ENCODE data around the gene CHD6.

CHD6 gene

DNA sequence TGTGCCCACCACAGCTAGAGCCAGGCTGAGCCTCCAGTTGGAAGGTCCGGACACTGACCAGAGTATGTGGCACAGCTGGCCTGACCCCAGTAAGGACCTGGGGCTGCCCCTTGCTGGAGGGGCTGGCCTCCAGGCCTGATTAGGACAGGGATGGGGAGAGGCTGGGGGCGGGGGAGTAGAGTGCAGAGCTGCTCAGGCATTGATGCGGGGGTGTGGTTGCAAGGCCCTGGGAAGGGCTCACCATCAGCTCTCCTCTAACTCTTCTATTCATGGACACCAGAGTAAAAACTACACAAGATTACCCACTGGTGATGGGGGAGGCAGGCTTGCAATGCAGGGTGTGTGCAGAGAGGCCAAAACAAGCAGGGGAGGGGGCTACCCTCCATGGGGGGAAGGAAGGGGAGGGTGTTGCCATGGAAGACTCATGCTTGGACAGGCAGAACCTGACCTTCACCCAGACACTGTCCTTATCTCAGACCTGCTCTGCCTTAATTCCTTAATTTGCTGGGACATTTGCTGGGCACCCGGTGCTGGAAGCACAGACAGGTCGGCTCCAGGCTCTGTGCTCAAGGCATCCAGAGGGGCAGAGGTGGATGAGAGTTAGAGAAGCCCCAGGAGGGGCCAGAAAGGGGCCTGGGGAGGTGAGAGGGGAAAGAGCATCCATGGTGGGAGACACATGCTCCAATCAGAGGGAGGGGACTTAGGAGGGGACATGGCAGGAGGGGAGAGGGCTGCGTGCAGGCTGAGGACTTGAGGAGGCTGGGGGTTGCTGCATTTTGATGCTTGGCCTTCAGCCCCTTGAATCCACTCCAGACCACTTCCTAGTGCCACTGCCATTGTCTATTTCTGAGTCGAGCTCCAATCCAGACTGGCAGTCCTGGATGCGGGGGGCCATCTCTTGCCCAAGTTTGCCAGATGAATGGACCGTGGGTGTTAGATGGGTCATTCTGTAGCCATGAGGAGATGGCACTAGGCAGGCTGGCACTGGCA, 244.0 kb downstream of the CHD6 start:
- FAIRE-seq: no peak
- no peak for DNase-seq (ENCODE audit: insufficient read length, low spot score)

GRCh38 chr20:41373251-41373783, 244.9 kb downstream of the CHD6 start:
- FAIRE-seq (peak; percentile 42), DNase-seq (ENCODE audit: insufficient read length, low spot score) (no peak)

DNA sequence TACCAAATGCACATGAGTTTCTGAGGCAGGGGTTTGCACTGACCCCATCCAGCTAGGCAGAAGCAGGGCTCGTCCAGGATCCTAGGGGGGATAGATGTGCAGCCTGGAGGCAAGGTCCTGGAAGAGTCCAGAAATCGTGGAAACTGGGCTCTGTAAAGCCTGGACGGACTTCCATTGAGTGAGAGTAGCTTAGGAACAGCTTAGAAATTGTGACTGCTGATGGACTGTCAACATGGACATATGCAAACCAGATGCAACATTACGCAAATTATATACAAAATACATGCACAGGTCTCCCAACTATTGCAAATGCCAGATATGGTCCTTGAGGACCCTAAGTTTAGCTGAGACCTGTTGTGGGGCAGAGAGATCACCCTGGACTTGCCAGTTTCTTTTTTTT, 246.8 kb downstream of the CHD6 start:
- DNase-seq (ENCODE audit: insufficient read length, low spot score): no peak
- no peak for FAIRE-seq

DNA sequence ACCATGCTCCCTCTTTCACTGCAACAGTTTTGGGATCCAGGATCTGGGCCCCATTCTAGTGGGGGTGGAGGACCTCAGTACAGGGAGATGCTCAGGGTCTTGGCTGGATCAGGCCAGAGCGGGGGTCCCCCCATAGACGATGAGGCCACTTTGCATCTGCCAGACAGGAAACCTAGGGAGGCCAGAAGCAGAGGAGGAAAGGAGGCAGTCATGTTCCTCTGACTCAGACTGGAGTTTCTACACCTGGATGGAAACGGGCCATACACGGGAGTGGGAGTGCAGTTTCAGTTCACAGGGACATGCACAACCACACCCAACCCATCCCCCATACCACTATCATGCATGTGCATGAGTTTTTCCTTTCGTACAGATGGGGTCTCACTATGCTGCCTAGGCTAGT, 248.0 kb downstream of the CHD6 start:
- DNase-seq (ENCODE audit: insufficient read length, low spot score): no peak
- FAIRE-seq: peak; percentile 58

- DNase-seq (ENCODE audit: insufficient read length, low spot score): no peak
- peak; percentile 58 for FAIRE-seq
These were observed 248.5 kb downstream of the CHD6 start for GRCh38 chr20:41369673-41370072.

DNA sequence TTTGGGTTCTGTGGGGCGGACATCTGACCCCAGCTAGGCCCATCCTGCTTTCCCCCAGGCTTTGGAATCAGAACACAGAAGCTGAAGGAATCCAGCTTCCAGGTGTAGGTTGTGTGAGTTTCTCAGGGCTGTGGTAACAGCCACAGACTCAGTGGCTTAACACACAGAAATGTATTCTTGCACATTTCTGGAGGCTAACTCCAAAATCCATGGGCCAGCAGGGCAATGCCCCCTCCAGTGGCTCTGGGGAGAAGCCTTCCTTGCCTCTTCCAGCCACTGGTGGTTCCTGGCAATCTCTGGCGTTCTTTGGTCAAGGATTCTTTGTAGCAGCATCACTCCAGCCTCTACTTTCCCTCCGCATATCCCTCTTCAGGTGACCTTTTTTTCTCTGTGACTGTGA, 250.2 kb downstream of the CHD6 start:
- FAIRE-seq (no peak), DNase-seq (ENCODE audit: insufficient read length, low spot score) (no peak)

DNA sequence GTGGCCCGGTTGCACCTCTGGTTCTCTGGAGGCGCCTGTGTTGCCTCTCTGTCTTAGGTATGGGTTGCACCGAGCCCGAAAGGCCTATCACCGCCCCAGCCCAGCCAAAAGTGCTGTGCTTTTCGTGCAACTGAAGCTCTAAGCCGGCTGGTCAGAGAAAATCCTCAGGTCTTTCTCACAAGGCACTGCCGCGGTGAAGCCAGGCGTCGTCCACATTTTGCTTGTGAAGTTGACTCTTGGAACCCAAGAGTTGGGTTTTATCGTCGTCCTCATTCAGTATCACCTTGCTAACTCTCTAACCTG, 250.8 kb downstream of the CHD6 start:
- no peak for DNase-seq (ENCODE audit: insufficient read length, low spot score)
- no peak for FAIRE-seq

GRCh38 chr20:41366546-41367392, 251.4 kb downstream of the CHD6 start, which contains the start of gene EMILIN3:
EMILIN3 (minus strand) TSS chr20:41366818; CDS start chr20:41366634, 184 bp downstream.
- DNase-seq (ENCODE audit: insufficient read length, low spot score) (no peak), FAIRE-seq (peak; percentile 68)

- FAIRE-seq (no peak), DNase-seq (ENCODE audit: insufficient read length, low spot score) (no peak)
These were observed 252.2 kb downstream of the CHD6 start for GRCh38 chr20:41365777-41366545.

GRCh38 chr20:41364967-41365765, 253.0 kb downstream of the CHD6 start:
- FAIRE-seq: peak; percentile 57
- no peak for DNase-seq (ENCODE audit: insufficient read length, low spot score)

DNA sequence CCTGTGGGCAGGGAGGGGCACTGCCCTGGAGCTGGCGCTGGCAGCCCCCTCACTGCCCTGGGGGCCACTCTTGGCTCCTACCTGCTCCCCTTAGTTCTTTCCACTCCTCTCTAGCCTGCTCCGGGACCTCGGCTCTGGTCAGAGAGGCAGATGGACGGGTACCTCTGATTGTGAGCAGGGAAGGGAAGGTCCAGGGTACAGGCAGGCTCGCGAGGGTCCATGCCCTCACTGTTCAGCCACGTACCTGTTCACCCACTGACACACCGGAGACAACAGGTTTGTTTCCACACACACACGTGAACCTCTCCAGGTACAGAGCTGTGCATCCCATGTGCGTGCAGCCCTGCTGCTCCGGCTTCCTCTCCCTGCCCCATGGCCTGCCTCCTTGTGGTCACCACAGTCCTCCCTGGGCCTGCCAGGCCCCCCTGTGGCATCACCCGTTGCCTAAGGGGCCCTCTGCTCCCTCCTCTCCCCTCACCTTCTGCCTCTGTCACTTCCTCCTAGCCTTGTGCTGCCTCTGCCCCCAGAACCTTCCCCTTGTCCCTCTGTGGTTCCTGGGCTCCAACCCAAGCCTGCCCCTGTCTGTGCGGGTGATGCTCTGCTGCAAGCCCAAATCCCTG, 253.8 kb downstream of the CHD6 start:
- DNase-seq (ENCODE audit: insufficient read length, low spot score) (no peak), FAIRE-seq (peak; percentile 92)

DNA sequence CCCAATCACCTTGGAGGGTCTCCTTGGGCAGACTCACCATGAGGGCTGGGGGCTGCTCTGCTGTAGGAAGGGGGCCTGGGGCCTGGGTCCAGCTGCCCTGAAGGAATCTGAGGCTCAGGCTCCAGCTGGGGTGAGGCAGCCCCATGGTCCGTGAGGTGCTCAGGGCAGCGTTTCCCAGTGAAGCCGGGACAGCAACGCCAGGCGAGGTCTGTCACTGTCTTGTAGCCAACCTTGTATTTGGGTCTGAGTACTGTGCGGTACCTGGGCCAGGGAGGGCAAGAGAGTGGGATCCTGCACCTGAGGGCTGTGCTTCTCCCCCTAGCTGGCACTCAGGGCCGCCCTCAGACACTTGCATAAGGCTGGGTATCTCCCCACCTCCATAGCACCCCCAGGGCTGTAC, 254.6 kb downstream of the CHD6 start:
- FAIRE-seq: peak; percentile 23
- DNase-seq (ENCODE audit: insufficient read length, low spot score): no peak

GRCh38 chr20:41362748-41363140, 255.4 kb downstream of the CHD6 start:
- DNase-seq (ENCODE audit: insufficient read length, low spot score): no peak
- FAIRE-seq: peak; percentile 72

DNA sequence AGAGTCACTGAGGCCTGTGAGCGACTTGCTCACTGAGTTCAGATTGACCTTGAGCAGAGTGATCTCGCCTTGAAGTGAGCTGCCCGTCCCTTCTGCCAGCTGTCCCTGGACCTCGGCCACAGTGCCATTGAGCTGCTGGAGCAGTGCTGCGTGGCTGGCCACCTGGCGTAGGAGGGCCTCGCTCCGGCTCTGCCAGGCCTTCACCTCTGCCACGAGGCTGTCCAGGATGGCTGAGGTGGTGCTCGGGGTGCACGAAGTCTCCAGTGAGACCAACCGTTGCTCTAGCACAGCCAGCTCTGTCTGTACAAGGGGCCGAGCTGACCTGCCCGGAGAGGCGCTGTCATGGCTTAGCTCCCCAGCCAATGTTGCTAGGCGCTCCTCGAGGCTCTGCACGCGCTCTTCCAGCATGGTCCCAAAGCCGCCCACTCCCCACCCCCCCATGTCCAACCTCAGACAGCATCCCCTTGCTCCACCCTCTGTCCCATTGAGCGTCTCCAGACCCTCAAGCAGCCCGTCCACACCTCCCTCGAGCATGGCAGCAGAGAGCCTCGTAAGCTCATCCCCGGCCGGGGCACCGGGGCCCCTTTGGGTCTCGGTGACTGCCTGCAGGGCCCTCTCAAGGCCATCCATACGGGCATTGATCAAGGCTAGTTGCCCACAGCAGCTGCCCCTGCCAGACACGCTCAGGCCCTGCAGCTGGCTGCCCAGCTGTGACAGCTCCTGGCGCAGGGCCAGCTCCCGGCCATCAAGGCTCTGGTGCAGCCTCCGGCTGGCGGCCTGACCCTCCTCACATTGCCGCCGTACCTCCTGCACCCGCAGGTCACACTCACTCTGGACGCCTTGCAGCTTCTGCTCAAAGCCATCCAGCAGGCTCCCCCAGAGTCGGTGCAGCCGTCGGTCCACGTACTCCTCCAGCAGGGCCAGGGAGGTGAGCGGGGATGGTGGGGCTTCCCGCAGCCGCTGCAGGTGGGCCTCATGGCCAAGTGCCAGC, 256.1 kb downstream of the CHD6 start:
- DNase-seq (ENCODE audit: insufficient read length, low spot score) (no peak), FAIRE-seq (peak; percentile 69)

DNA sequence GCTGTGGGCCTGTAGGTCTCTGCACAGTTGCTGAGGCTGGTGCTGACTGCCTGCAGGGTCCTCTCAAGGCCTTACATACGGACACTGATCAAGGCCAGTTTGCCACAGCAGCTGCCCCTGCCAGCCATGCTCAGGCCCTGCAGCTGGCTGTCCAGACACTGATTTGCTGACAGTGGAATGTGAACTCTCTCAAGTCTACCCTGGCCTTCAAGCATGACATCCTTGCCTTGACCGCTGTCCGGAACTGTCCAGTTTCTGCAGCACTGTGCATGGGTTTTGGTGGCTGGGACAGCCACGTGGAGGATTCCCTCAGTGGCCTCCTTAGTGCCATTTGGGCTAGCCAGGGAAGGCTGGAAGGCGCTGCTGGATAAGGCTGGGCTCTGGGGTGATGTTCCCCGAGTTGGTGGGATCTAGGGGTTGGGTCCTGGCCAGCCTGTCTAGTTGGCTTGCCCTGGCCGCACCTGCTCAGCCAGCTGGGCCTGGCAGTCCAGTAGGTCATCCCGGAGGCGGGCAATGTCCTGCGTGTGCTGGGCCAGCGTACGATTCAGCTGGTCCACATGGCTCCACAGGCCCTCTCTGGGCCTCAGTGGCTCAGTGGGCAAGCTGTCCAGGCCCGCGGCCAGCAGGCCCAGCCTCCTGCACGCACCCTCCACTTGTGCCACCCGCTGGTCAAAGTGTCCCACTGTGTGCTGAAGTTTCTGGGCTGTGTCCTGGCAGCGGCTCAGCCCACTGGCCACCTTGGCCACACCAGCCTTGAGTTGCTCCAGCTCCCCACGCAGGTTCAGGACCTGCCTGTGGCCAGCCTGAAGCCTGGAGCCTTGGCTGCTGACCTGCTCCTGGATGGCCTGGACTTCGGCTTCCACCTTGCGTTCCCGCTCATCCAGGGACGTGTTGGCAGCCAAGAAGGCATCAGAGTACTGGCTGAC, 257.1 kb downstream of the CHD6 start:
- DNase-seq (ENCODE audit: insufficient read length, low spot score) (no peak), FAIRE-seq (peak; percentile 81)

DNA sequence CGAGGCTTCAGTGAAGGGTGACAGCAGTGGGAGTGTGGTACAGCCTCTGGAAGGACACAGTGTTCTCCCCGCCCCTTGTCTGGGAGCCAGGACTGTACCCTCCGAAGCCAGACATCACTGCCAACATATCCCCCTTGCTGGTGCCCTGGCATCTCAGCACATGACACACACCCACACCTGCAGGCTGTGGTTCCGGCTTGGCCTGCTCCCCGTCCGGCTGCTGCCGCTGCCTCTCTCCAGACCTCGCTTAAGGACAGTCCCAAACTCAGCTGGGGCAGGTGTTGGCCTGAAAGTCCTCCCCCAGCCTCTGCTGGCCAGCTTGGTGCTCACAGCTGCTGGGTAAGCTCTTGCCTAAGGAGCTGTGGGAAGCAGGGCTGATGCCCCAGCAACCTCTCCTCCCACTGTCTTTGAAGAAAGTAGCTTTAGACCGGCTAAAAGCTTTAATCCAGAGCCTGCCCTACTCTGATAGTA, 258.6 kb downstream of the CHD6 start:
- no peak for DNase-seq (ENCODE audit: insufficient read length, low spot score)
- FAIRE-seq: peak; percentile 67

- DNase-seq (ENCODE audit: insufficient read length, low spot score) (no peak), FAIRE-seq (peak; percentile 40)
These were observed 259.5 kb downstream of the CHD6 start for GRCh38 chr20:41358717-41359116.

Data from HTR-8/SVneo (cell line).